ENCODE measurements around the gene TMEM200A. TPM values are rescaled to one million over a fixed set of nuclear protein-coding genes. Genes with fewer than 3 reads are reported as not detected.

TMEM200A gene
- total and polyA plus RNA-seq, 10 of the 15 experiments (the other 5 are each of a cell fraction or from before 2014, with no cell fraction given), result 5.5 to 12.4 (median 9.6) TPM

- ChIA-PET POLR2A (interaction anchor here (0.6 kb wide), 1 partner anchor 10 kb away, joined by 5 read pairs; no protein-coding TSS in a partner anchor), RAD21 (ENCODE audit: unreplicated experiment) (interaction anchor here (1.0 kb wide), 1 partner anchor 10 kb away, joined by 3 read pairs; no protein-coding TSS in a partner anchor), CTCF (interaction anchor here (1.7 to 2.4 kb wide), 3 partner anchors 10 to 313 kb away, joined by 5 to 11 read pairs (median 7); no protein-coding TSS in a partner anchor), SMC1A (ENCODE audit: uncharacterized antibody, unreplicated experiment) (interaction anchor here (0.9 to 3.8 kb wide), 11 partner anchors 10 to 313 kb away, joined by 3 to 20 read pairs (median 5); no protein-coding TSS in a partner anchor)
- H4K20me1 ChIP-seq (ENCODE audit: control insufficient read depth, insufficient read depth), result no peaks in the 10 kb centered on the region
- no TSS peak for BruUV-seq (replicated peaks)
- no peaks in the 10 kb centered on the region for H3K36me3 ChIP-seq (ENCODE audit: control insufficient read depth in 2 of 2, insufficient read depth in 2 of 2, low read length in 1 of 2)
- DNase-seq (ENCODE audit: low read depth, low spot score) (no peak), ATAC-seq (no peak), FAIRE-seq (no peak)
- in situ Hi-C loops (cut with MboI), result no loop called here
- H2AFZ ChIP-seq (ENCODE audit: control insufficient read depth, low read depth, low read length), result no peak overlapping the region
- no peaks in the 10 kb centered on the region for H3K79me2 ChIP-seq (ENCODE audit: control insufficient read depth, insufficient read depth, low read length)
- H3K27me3 ChIP-seq (replicated peaks in 1 of 2; ENCODE audit: control insufficient read depth in 2 of 2, insufficient read depth in 2 of 2, low read length in 1 of 2), result no peaks in the 10 kb centered on the region
- H3K4me1 ChIP-seq (ENCODE audit: control insufficient read depth, insufficient read depth, low read length), result no peaks in the 10 kb centered on the region
- H3K9me3 ChIP-seq (replicated peaks; ENCODE audit: control insufficient read depth, insufficient read depth, low read length), result no peaks in the 10 kb centered on the region
- no peak for TF ChIP-seq GATAD2B (conservative IDR thresholded peaks at IDR 0.05; ENCODE audit: low read depth)
- TF ChIP-seq POLR2AphosphoS5 (IDR thresholded peaks at IDR 0.05; ENCODE audit: low read length), result no peak
- no peak for TF ChIP-seq FOXM1 (IDR thresholded peaks at IDR 0.05; ENCODE audit: low read depth, low read length)
- TF ChIP-seq TARDBP (IDR thresholded peaks at IDR 0.05; ENCODE audit: borderline replicate concordance), result no peak
- TF ChIP-seq MEF2B (IDR thresholded peaks at IDR 0.05; ENCODE audit: partially characterized antibody, poor library complexity, severe bottlenecking), result no peak
- TF ChIP-seq BCL11A (IDR thresholded peaks at IDR 0.05; ENCODE audit: low read depth, low read length), result no peak
- TF ChIP-seq DPF2 (IDR thresholded peaks at IDR 0.05), result no peak
- TF ChIP-seq MYB (IDR thresholded peaks at IDR 0.05; ENCODE audit: borderline replicate concordance, low read depth, low read length), result no peak
- TF ChIP-seq PML (IDR thresholded peaks at IDR 0.05; ENCODE audit: low read length), result no peak
- TF ChIP-seq ASH2L (IDR thresholded peaks at IDR 0.05; ENCODE audit: borderline replicate concordance, low read depth), result no peak
- TF ChIP-seq SMAD1 (IDR thresholded peaks at IDR 0.05; ENCODE audit: low read depth, partially characterized antibody), result no peak
- no peak for TF ChIP-seq ETV6 (conservative IDR thresholded peaks at IDR 0.05 in 1 of 2, IDR thresholded peaks at IDR 0.05 in 1 of 2; ENCODE audit: borderline replicate concordance in 1 of 2, low read depth in 1 of 2)
- no peak for TF ChIP-seq STAT1 (conservative IDR thresholded peaks at IDR 0.05)
- TF ChIP-seq POLR2A (IDR thresholded peaks at IDR 0.05; ENCODE audit: low read depth, low read length), result no peak
- H3K4me3 ChIP-seq, result no peak overlapping the region
- no peak overlapping the region for H3K27ac ChIP-seq (ENCODE audit: control insufficient read depth, insufficient read depth)
- intact Hi-C loops (cut with micrococcal nuclease; ENCODE audit: unreplicated experiment), result no loop called here
- no peak overlapping the region for H3K4me2 ChIP-seq (ENCODE audit: control insufficient read depth, insufficient read depth)
- WGBS (ENCODE audit: insufficient coverage, insufficient replicate concordance, low lambda C conversion rate, missing lambda C conversion rate), result 51% methylated on average over 5 of the region's 5 CpGs
- H3K9ac ChIP-seq (ENCODE audit: control insufficient read depth, insufficient read depth, low read length), result no peak overlapping the region
Measured at GRCh38 chr6:130385064-130385695, 19.4 kb downstream of the TMEM200A start.
